ENCODE measurements around the gene FPR3. TPM values are rescaled to one million over a fixed set of nuclear protein-coding genes. Genes with fewer than 3 reads are reported as not detected.

FPR3 gene
- total RNA-seq, 1 experiment from 2014 or later, result not detected

DNA sequence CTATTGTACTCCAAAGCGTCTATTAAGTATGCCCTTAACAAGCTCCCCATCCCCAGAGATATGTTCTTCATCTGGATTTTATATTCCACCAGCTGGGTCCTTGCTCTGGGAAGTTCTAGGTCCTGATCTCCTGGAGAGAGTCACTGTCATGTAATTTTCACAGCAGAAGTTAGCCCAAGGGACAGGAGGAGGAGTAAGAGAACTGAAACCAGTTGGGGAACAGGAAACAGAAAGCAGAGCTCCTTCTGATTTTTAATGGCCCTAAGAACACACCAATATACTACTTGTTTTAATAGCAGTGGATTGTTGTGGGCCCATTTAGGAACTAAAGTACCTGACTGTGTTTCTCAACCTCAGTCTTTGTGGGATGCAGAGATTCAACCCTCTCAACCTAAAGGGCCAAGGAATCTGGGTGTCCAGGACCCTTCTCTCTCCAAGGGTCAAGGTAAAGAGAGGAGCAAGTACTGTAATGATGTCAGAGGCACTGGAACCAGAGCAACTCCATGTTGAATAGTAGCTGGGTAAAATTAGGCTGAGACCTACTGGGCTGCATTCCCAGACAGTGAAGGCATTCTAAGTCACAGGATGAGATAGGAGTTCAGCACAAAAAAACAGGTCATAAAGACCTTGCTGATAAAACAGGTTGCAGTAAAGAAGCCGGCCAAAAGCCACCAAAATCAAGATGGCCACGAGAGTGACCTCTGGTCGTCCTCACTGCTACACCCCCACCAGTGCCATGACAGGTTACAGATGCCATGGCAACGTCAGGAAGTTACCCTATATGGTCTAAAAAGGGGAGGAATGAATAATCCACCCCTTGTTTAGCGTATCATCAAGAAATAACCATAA is 8.1 kb upstream of the FPR3 start:
- H3K23me2 ChIP-seq (ENCODE audit: insufficient read length, low read depth, low read length, poor library complexity, severe bottlenecking), result no peaks in the 10 kb centered on the region
- H3T11ph ChIP-seq (ENCODE audit: low read length), result no peak overlapping the region
- H4K91ac ChIP-seq (ENCODE audit: insufficient read length, low read depth, low read length), result no peak overlapping the region
- H4K5ac ChIP-seq (ENCODE audit: insufficient read length, low read depth, low read length), result no peak overlapping the region
- no peak overlapping the region for H3K4me2 ChIP-seq (ENCODE audit: insufficient read depth, insufficient read length, low read length)
- H3K4me1 ChIP-seq (ENCODE audit: insufficient read depth, low read length), result no peaks in the 10 kb centered on the region
- H3K36me3 Mint-ChIP-seq (ENCODE audit: insufficient read depth in 1 of 3, low read depth in 3 of 3), result peaks cover 0 to 6% (median 0%) of the 10 kb centered on the region in 3 experiments; a peak in 1 of 7 replicates
- H3K9ac ChIP-seq (ENCODE audit: extremely low read depth, insufficient read length, low read length), result no peak overlapping the region
- no CpG with 5 or more reads among the region's 6 CpGs for WGBS (ENCODE audit: extremely low coverage, insufficient read length, low lambda C conversion rate)
- no peaks in the 10 kb centered on the region for H3K79me2 ChIP-seq (ENCODE audit: insufficient read depth, low read length)
- no peak overlapping the region for H3K56ac ChIP-seq (ENCODE audit: insufficient read length, low read depth, low read length)
- H4K20me1 ChIP-seq (ENCODE audit: control insufficient read depth, insufficient read depth, insufficient read length), result no peaks in the 10 kb centered on the region
- H3K9me3 Mint-ChIP-seq, result peaks cover 30 to 50% of the 10 kb centered on the region in 2 experiments
- no peak for DNase-seq
- H3K4me3 Mint-ChIP-seq, result no peak overlapping the region
- H2BK20ac ChIP-seq (ENCODE audit: low read depth, low read length, poor library complexity, severe bottlenecking), result no peak overlapping the region
- no peak overlapping the region for H3K4ac ChIP-seq (ENCODE audit: low read depth, low read length)
- H2BK5ac ChIP-seq (ENCODE audit: insufficient read length, low read length), result no peak overlapping the region
- H2BK120ac ChIP-seq (ENCODE audit: low read depth, low read length, poor library complexity, severe bottlenecking), result no peak overlapping the region
- TF ChIP-seq, protein P1, sequence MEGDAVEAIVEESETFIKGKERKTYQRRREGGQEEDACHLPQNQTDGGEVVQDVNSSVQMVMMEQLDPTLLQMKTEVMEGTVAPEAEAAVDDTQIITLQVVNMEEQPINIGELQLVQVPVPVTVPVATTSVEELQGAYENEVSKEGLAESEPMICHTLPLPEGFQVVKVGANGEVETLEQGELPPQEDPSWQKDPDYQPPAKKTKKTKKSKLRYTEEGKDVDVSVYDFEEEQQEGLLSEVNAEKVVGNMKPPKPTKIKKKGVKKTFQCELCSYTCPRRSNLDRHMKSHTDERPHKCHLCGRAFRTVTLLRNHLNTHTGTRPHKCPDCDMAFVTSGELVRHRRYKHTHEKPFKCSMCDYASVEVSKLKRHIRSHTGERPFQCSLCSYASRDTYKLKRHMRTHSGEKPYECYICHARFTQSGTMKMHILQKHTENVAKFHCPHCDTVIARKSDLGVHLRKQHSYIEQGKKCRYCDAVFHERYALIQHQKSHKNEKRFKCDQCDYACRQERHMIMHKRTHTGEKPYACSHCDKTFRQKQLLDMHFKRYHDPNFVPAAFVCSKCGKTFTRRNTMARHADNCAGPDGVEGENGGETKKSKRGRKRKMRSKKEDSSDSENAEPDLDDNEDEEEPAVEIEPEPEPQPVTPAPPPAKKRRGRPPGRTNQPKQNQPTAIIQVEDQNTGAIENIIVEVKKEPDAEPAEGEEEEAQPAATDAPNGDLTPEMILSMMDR (conservative IDR thresholded peaks at IDR 0.05), result no peak
- H2BK15ac ChIP-seq (ENCODE audit: low read depth, low read length), result no peak overlapping the region
- no peaks in the 10 kb centered on the region for H3K9me3 ChIP-seq (ENCODE audit: control insufficient read depth, low read depth, low read length)
- no peak overlapping the region for H2BK12ac ChIP-seq (ENCODE audit: insufficient read length, low read depth, low read length)
- no peak overlapping the region for H3K27ac Mint-ChIP-seq
- H3K27me3 Mint-ChIP-seq (ENCODE audit: low read depth), result peaks cover 12% of the 10 kb centered on the region
- no peak overlapping the region for H2AK5ac ChIP-seq (ENCODE audit: insufficient read length, low read length)
- no peak overlapping the region for H4K8ac ChIP-seq (replicated peaks; ENCODE audit: insufficient read length, low read depth, low read length)
- H2AFZ ChIP-seq (ENCODE audit: low read length), result no peak overlapping the region
- no peaks in the 10 kb centered on the region for H3K27me3 ChIP-seq (ENCODE audit: insufficient read depth, low read length)
- no peak overlapping the region for H3K23ac ChIP-seq (ENCODE audit: insufficient read length, low read depth, low read length)
- H3K27ac ChIP-seq (ENCODE audit: insufficient read length, low read depth, low read length), result no peak overlapping the region
- no peaks in the 10 kb centered on the region for H3K79me1 ChIP-seq (ENCODE audit: insufficient read depth, low read depth, low read length, poor library complexity, severe bottlenecking)
- no peaks in the 10 kb centered on the region for H3K4me1 Mint-ChIP-seq
- no peak overlapping the region for H3K18ac ChIP-seq (ENCODE audit: insufficient read length, low read depth, low read length)
- H3K14ac ChIP-seq (ENCODE audit: insufficient read depth, low read length), result no peak overlapping the region

Measured in H9 (cell line).